Measurements from ENCODE around the gene FKTN.
"Not testable (repeated sequence)": the region's sequence is repeated elsewhere in the genome, so short reads cannot be mapped to it uniquely, and the experiment has no call there.

FKTN gene

DNA sequence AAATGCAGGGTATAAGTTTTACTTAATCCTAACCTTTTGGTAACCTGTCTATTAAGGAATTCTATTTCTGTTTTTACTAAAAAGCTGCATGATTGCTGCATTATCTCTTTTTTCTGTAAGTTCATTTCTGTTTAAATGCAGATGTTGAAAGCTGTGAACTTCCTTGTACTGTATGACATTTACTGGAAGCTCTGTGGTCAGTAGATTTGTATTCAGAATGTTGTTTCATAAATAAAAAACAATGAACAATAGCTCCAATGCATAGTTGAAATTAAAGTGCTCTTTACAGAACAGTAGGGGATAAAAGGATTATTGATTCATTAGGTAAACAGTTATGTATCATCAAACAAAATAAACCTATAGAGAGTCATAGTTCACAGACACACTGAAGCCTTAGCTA lies 46.5 kb upstream of the FKTN start:
- no peak overlapping the region for H3K4me2 ChIP-seq (ENCODE audit: low read length)
- H3K4me3 ChIP-seq (ENCODE audit: low read depth, low read length, poor library complexity, severe bottlenecking) = no peak overlapping the region
- H3K27ac ChIP-seq (ENCODE audit: low read depth, low read length, poor library complexity, severe bottlenecking) = no peak overlapping the region
- H3K27me3 ChIP-seq (ENCODE audit: insufficient read depth, low read length) = no peaks in the 10 kb centered on the region
- no peaks in the 10 kb centered on the region for H3K9me3 ChIP-seq (ENCODE audit: low read length)
- H3K9me2 ChIP-seq (ENCODE audit: low read depth, low read length) = no peaks in the 10 kb centered on the region
- H3K4me1 ChIP-seq (ENCODE audit: insufficient read depth, low read length, severe bottlenecking) = no peaks in the 10 kb centered on the region
- no peak overlapping the region for H3K9ac ChIP-seq (ENCODE audit: low read length)
- H2AFZ ChIP-seq (ENCODE audit: low read length) = no peak overlapping the region
- no peaks in the 10 kb centered on the region for H3K79me2 ChIP-seq (ENCODE audit: insufficient read depth, low read length)
- no peaks in the 10 kb centered on the region for H3F3A ChIP-seq (ENCODE audit: insufficient read depth, low read length)
- TF ChIP-seq, protein P1, sequence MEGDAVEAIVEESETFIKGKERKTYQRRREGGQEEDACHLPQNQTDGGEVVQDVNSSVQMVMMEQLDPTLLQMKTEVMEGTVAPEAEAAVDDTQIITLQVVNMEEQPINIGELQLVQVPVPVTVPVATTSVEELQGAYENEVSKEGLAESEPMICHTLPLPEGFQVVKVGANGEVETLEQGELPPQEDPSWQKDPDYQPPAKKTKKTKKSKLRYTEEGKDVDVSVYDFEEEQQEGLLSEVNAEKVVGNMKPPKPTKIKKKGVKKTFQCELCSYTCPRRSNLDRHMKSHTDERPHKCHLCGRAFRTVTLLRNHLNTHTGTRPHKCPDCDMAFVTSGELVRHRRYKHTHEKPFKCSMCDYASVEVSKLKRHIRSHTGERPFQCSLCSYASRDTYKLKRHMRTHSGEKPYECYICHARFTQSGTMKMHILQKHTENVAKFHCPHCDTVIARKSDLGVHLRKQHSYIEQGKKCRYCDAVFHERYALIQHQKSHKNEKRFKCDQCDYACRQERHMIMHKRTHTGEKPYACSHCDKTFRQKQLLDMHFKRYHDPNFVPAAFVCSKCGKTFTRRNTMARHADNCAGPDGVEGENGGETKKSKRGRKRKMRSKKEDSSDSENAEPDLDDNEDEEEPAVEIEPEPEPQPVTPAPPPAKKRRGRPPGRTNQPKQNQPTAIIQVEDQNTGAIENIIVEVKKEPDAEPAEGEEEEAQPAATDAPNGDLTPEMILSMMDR (IDR thresholded peaks at IDR 0.05; ENCODE audit: low read length) = no peak
- no peak for TF ChIP-seq EZH2 (IDR thresholded peaks at IDR 0.05; ENCODE audit: borderline replicate concordance, low read length)
- H3K36me3 ChIP-seq (ENCODE audit: insufficient read depth, low read length) = no peaks in the 10 kb centered on the region
- H4K20me1 ChIP-seq (ENCODE audit: insufficient read depth, low read length) = no peaks in the 10 kb centered on the region

DNA sequence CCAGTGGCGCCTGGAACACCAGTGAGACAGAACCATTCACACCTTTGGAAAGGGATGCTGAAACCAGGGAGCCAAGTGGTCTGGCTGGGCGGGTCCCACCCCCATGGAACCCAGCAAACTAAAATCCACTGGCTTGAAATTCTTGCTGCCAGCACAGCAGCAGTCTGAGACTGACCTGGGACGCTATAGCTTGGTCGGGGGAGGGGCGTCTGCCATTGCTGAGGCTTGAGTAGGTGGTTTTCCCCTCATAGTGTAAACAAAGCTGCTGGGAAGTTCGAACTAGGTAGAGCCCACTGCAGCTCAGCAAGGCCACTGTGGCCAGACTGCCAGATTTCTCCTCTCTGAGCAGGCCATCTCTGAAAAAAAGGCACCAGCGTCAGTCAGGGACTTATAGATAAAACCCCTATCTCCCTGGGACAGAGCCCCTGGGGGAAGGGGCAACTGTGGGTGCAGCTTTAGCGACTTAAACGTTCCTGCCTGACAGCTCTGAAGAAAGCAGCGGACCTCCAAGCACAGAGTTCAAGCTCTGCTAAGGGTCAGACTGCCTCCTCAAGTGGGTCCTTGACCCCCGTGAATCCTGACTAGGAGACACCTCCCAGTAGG lies 42.0 kb upstream of the FKTN start:
- Histone ChIP-seq H2AFZ (ENCODE audit: low read length) (no peak overlapping the region), H3K9ac (ENCODE audit: low read length) (no peak overlapping the region), H3K36me3 (ENCODE audit: insufficient read depth, low read length) (no peaks in the 10 kb centered on the region), H3F3A (ENCODE audit: insufficient read depth, low read length) (no peaks in the 10 kb centered on the region), H3K79me2 (ENCODE audit: insufficient read depth, low read length) (no peaks in the 10 kb centered on the region), H4K20me1 (ENCODE audit: insufficient read depth, low read length) (no peaks in the 10 kb centered on the region), H3K9me2 (ENCODE audit: low read depth, low read length) (no peaks in the 10 kb centered on the region), H3K4me2 (ENCODE audit: low read length) (no peak overlapping the region), H3K4me3 (ENCODE audit: low read depth, low read length, poor library complexity, severe bottlenecking) (no peak overlapping the region), H3K4me1 (ENCODE audit: insufficient read depth, low read length, severe bottlenecking) (no peaks in the 10 kb centered on the region), H3K27me3 (ENCODE audit: insufficient read depth, low read length) (no peaks in the 10 kb centered on the region), H3K9me3 (ENCODE audit: low read length) (no peaks in the 10 kb centered on the region), H3K27ac (ENCODE audit: low read depth, low read length, poor library complexity, severe bottlenecking) (no peak overlapping the region)
- TF ChIP-seq EZH2 (IDR thresholded peaks at IDR 0.05; ENCODE audit: borderline replicate concordance, low read length) = no peak
- TF ChIP-seq, protein P1 (IDR thresholded peaks at IDR 0.05; ENCODE audit: low read length) = no peak

DNA sequence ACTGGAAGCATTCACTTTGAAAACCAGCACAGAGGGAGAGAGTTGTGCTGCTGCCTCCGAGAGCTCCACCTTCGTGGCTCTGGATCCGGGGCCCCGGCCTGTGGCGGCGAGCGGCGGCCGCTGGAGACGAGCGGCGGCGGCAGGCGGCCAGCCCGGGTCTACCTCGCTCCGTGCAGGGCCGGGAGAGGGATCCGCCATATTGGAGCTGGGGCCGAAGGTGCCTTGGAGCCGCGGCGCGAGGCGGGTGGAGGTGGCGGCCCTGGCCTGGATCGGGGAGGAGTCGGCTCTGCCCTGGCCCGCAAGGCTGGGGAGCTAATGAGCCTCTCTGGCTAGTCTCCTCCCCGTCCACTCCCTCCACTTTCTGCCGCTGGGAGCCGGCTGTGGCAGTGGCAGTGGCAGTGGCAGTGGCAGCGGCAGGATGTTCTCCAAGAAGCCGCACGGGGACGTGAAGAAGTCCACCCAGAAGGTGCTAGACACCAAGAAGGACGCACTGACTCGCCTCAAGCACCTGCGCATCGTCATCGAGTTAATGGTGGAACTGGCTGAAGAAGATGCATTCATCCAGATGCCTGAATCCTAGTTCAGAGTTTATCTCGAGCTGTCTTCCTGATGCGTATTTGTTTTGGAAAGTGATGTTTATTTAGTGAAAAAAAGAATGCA lies 38.1 kb upstream of the FKTN start:
- peak overlapping the region; percentile 38 for H3K4me3 ChIP-seq (ENCODE audit: low read depth, low read length, poor library complexity, severe bottlenecking)
- not testable (repeated sequence) for H3K27me3 ChIP-seq (ENCODE audit: insufficient read depth, low read length); H3F3A ChIP-seq (ENCODE audit: insufficient read depth, low read length); H3K79me2 ChIP-seq (ENCODE audit: insufficient read depth, low read length); H3K9ac ChIP-seq (ENCODE audit: low read length); H2AFZ ChIP-seq (ENCODE audit: low read length); H3K36me3 ChIP-seq (ENCODE audit: insufficient read depth, low read length); H3K9me3 ChIP-seq (ENCODE audit: low read length); H3K4me1 ChIP-seq (ENCODE audit: insufficient read depth, low read length, severe bottlenecking); H3K27ac ChIP-seq (ENCODE audit: low read depth, low read length, poor library complexity, severe bottlenecking); H3K9me2 ChIP-seq (ENCODE audit: low read depth, low read length); H4K20me1 ChIP-seq (ENCODE audit: insufficient read depth, low read length); H3K4me2 ChIP-seq (ENCODE audit: low read length)

DNA sequence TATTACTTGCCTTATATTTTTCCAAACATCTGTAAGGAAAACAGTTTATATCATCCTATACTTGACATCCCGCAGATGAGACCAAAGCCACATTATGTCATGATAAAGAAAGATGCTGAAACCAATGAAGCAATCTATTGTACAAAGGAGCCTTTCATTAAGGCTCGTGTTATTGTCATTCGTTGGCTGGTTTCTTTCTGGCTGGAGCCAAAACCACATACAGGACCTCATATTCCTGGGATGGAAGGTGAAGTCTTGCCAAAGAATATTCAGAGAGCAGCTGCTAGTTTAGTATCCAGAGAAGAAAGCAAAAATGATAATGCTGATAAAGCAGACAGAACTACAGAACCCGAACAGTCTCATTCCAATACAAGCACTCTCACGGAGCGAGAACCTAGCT lies 36.9 kb upstream of the FKTN start:
- H3K9ac ChIP-seq (ENCODE audit: low read length); H3K27ac ChIP-seq (ENCODE audit: low read depth, low read length, poor library complexity, severe bottlenecking); H3F3A ChIP-seq (ENCODE audit: insufficient read depth, low read length); H3K4me2 ChIP-seq (ENCODE audit: low read length); H3K9me2 ChIP-seq (ENCODE audit: low read depth, low read length); H3K27me3 ChIP-seq (ENCODE audit: insufficient read depth, low read length); H3K36me3 ChIP-seq (ENCODE audit: insufficient read depth, low read length); H4K20me1 ChIP-seq (ENCODE audit: insufficient read depth, low read length); H3K9me3 ChIP-seq (ENCODE audit: low read length); H3K79me2 ChIP-seq (ENCODE audit: insufficient read depth, low read length); H2AFZ ChIP-seq (ENCODE audit: low read length); H3K4me3 ChIP-seq (ENCODE audit: low read depth, low read length, poor library complexity, severe bottlenecking); H3K4me1 ChIP-seq (ENCODE audit: insufficient read depth, low read length, severe bottlenecking): not testable (repeated sequence)

DNA sequence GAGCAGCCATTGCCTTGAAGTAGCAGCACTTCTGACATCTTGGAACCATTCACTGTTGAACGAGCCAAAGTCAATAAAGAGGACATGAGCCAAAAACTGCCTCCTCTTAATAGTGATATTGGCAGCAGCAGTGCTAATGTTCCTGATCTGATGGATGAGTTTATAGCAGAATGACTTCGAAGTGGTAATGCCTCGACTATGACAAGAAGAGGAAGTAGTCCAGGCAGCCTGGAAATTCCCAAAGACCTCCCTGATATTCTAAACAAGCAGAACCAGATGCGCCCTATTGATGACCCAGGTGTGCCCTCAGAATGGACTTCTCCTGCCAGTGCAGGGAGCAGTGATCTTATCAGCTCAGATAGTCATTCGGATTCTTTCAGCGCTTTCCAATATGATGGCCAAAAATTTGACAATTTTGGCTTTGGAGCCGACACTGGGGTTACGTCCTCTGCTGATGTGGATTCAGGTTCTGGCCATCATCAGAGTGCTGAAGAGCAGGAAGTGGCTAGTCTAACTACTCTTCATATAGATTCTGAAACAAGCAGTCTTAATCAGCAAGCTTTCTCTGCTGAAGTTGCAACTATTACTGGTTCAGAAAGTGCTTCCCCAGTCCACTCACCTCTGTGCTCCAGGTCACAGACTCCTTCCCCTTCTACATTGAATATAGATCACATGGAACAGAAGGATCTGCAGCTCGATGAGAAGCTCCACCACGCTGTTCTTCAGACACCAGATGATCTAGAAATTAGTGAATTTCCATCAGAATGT lies 35.1 kb upstream of the FKTN start:
- not testable (repeated sequence) for H3K9me3 ChIP-seq (ENCODE audit: low read length); H3K36me3 ChIP-seq (ENCODE audit: insufficient read depth, low read length); H3K4me3 ChIP-seq (ENCODE audit: low read depth, low read length, poor library complexity, severe bottlenecking); H3F3A ChIP-seq (ENCODE audit: insufficient read depth, low read length); H3K27ac ChIP-seq (ENCODE audit: low read depth, low read length, poor library complexity, severe bottlenecking); H3K9me2 ChIP-seq (ENCODE audit: low read depth, low read length); H4K20me1 ChIP-seq (ENCODE audit: insufficient read depth, low read length); H3K27me3 ChIP-seq (ENCODE audit: insufficient read depth, low read length); H3K9ac ChIP-seq (ENCODE audit: low read length); H3K4me1 ChIP-seq (ENCODE audit: insufficient read depth, low read length, severe bottlenecking); H3K79me2 ChIP-seq (ENCODE audit: insufficient read depth, low read length); H2AFZ ChIP-seq (ENCODE audit: low read length); H3K4me2 ChIP-seq (ENCODE audit: low read length)
